HCT116 (cell line): Measurements from ENCODE around the gene ELAVL2. TPM values are rescaled to one million over a fixed set of nuclear protein-coding genes. Genes with fewer than 3 reads are reported as not detected.

Experiments
- ATAC-seq: fragments of 200-7000 bp; cut with Tn5 transposase; 2 replicates; pipeline ENCODE4 v1.9.1; 2020; ENCODE audit warnings: mild to moderate bottlenecking, moderate library complexity
- BruUV-seq: library from RNA; stranded (reverse); fragments of 400-500 nt; replicated peaks from 2 replicates; lab custom pipeline; 2021; lab: Mats Ljungman, UMichigan
- CTCF ChIA-PET: fragments of 300-600 bp; sonication (Branson Sonifier 250); formaldehyde crosslinking; loops from one replicate; lab custom pipeline; 2021; ENCODE audit warnings: antibody characterized with exemption; lab: Charles Lee
- POLR2A ChIA-PET: fragments of 300-600, 350-600 bp; sonication (Branson Sonifier 250); formaldehyde crosslinking; loops from one replicate; lab custom pipeline; 2021; ENCODE audit warnings: antibody characterized with exemption; lab: Charles Lee
- RAD21 ChIA-PET, 2 experiments: fragments of 300-600 bp; sonication (Branson Sonifier 250); formaldehyde crosslinking; loops; one replicate each; lab custom pipeline; 2023; ENCODE audit warnings: low total read pairs in 2 of 2; ENCODE audit not compliant: uncharacterized antibody in 2 of 2, unreplicated experiment in 2 of 2, low non-redundant PET in 1 of 2; lab: Charles Lee
- DNase-seq: peaks from one replicate; pipeline ENCODE4 v3.0.0-alpha.2; 2010; ENCODE audit warnings: low read depth, low spot score
- H2AFZ ChIP-seq: fragments of 200-600 bp; shearing (Covaris generic), sonication (generic); 2 replicates; pipeline ENCODE4 v1.6.1; 2017; ENCODE audit warnings: low read depth, mixed run types, mixed read lengths, antibody characterized with exemption, low read length; ENCODE audit not compliant: poor library complexity, severe bottlenecking
- H3K27ac ChIP-seq: 2 replicates; pipeline ENCODE4 v1.5.1; 2012; ENCODE audit warnings: low read depth, low read length
- H3K27me3 ChIP-seq: fragments of 200-600 bp; sonication (generic); 2 replicates; pipeline ENCODE4 v1.6.1; 2016; ENCODE audit warnings: mixed run types, low read length, mixed read lengths; ENCODE audit not compliant: insufficient read depth
- H3K36me3 ChIP-seq, 2 experiments: fragments of 200-500 bp in 1 of 2; fragments of 200-600 bp in 1 of 2; sonication (Bioruptor generic) in 1 of 2; sonication (generic) in 1 of 2; 2 replicates each; pipeline versions ENCODE4 v1.5.1 to v1.6.1; 2014 to 2016; ENCODE audit warnings: low read length in 2 of 2, inconsistent platforms in 1 of 2, mixed read lengths in 1 of 2, mixed run types in 1 of 2; ENCODE audit not compliant: insufficient read depth in 2 of 2, control insufficient read depth in 1 of 2
- H3K4me1 ChIP-seq, 2 experiments: fragments of 200-600 bp in 1 of 2; sonication (generic) in 1 of 2; 2 replicates each; pipeline versions ENCODE4 v1.5.1 to v1.6.1; 2012 to 2017; ENCODE audit warnings: low read length in 2 of 2, inconsistent platforms in 1 of 2, mild to moderate bottlenecking in 1 of 2, mixed read lengths in 1 of 2, mixed run types in 1 of 2, moderate library complexity in 1 of 2; ENCODE audit not compliant: insufficient read depth in 2 of 2, control insufficient read depth in 1 of 2
- H3K4me2 ChIP-seq: fragments of 200-600 bp; sonication (generic); 2 replicates; pipeline ENCODE4 v1.6.1; 2017; ENCODE audit warnings: mixed run types, low read length, mixed read lengths
- H3K4me3 ChIP-seq, 2 experiments: fragments of 200-600 bp in 1 of 2; sonication (generic) in 1 of 2; replicated peaks in 1 of 2; 2 replicates each; pipeline ENCODE4 v1.5.1; 2011 to 2016; ENCODE audit warnings: low read length in 2 of 2, control low read depth in 1 of 2, low read depth in 1 of 2, mild to moderate bottlenecking in 1 of 2, mixed read lengths in 1 of 2, mixed run types in 1 of 2
- H3K79me2 ChIP-seq: fragments of 200-600 bp; sonication (generic); 2 replicates; pipeline ENCODE4 v1.6.1; 2017; ENCODE audit warnings: mild to moderate bottlenecking, mixed run types, low read length, moderate library complexity, mixed read lengths; ENCODE audit not compliant: insufficient read depth
- H3K9ac ChIP-seq: fragments of 200-600 bp; sonication (generic); 2 replicates; pipeline ENCODE4 v1.6.1; 2016; ENCODE audit warnings: low read length, mixed read lengths
- H3K9me2 ChIP-seq: fragments of 200-600 bp; sonication (generic), shearing (Covaris generic); 2 replicates; pipeline ENCODE4 v1.6.1; 2017; ENCODE audit warnings: mixed run types, mild to moderate bottlenecking, moderate library complexity; ENCODE audit not compliant: insufficient read depth
- H3K9me3 ChIP-seq, 2 experiments: fragments of 200-500 bp in 1 of 2; fragments of 200-600 bp in 1 of 2; sonication (Bioruptor generic) in 1 of 2; sonication (generic) in 1 of 2; 2 replicates each; pipeline ENCODE4 v1.6.1; 2014 to 2017; ENCODE audit warnings: low read length in 2 of 2, mixed read lengths in 2 of 2, inconsistent platforms in 1 of 2, low read depth in 1 of 2, mild to moderate bottlenecking in 1 of 2, mixed run types in 1 of 2, moderate library complexity in 1 of 2; ENCODE audit not compliant: control insufficient read depth in 1 of 2, insufficient read depth in 1 of 2
- H4K20me1 ChIP-seq: fragments of 200-600 bp; sonication (generic), shearing (Covaris generic); 2 replicates; pipeline ENCODE4 v1.6.1; 2017; ENCODE audit warnings: mixed run types, mild to moderate bottlenecking, moderate library complexity; ENCODE audit not compliant: insufficient read depth
- CBX3 ChIP-seq: IDR thresholded peaks from 2 replicates; pipeline ENCODE4 v1.6.1; 2012; ENCODE audit warnings: low read depth
- EGR1 ChIP-seq: IDR thresholded peaks from 2 replicates; pipeline ENCODE4 v1.6.1; 2012; ENCODE audit warnings: low read depth
- EZH2 ChIP-seq: fragments of 200-600 bp; sonication (generic); IDR thresholded peaks from 2 replicates; pipeline ENCODE4 v1.6.1; 2017; ENCODE audit warnings: antibody characterized with exemption, mixed run types
- SIN3A ChIP-seq: IDR thresholded peaks from 2 replicates; pipeline ENCODE4 v1.6.1; 2012; ENCODE audit warnings: low read depth
- ZFX ChIP-seq: fragments of 450-650 bp; IDR thresholded peaks from 2 replicates; pipeline ENCODE4 v1.6.1; 2017
- ZNF274 ChIP-seq: fragments of 200-500 bp; sonication (Bioruptor generic); IDR thresholded peaks from 2 replicates; pipeline ENCODE4 v1.6.1; 2014; ENCODE audit warnings: mild to moderate bottlenecking, low read depth, low read length, inconsistent platforms
- intact Hi-C: fragments of 100-400 bp; cut with micrococcal nuclease; formaldehyde crosslinking; loops from 2 replicates; pipeline ENCODE4 v1.10.0; 2022
- total RNA-seq: library from RNA; stranded (reverse); gene quantifications from one replicate; pipeline ENCODE4 v1.2.1, GENCODE V29; 2021; ENCODE audit not compliant: unreplicated experiment

The ELAVL2 gene
- total RNA-seq, 1 experiment from 2014 or later = not detected

DNA sequence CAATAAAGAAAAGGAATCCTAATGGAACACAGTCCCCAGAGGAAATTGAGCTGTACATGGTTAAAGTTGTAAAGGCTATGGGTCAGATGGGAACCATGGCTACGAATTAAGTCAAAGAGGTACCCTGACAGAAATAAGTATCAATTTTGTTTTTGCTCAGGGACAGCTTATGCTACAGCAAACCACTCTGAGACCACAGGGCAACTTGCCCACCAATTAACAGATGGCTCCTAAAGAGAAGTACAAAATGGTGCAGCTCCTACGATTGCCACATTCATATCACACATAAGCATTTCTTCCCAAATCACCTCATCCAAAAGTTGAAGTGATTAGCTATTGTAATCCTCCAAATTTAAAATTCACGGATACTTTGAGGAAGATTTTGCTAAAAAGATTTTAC is 83.0 kb downstream of the ELAVL2 start:
- Histone ChIP-seq H3K9me2 (no peaks in the 10 kb centered on the region), H2AFZ (no peak overlapping the region), H3K4me1 (no peaks in the 10 kb centered on the region), H3K27ac (no peak overlapping the region), H3K79me2 (no peaks in the 10 kb centered on the region), H3K9ac (no peak overlapping the region), H3K36me3 (no peaks in the 10 kb centered on the region), H3K4me3 (no peak overlapping the region), H3K4me2 (no peak overlapping the region), H3K27me3 (no peaks in the 10 kb centered on the region), H4K20me1 (no peaks in the 10 kb centered on the region), H3K9me3 (peaks cover 0 to 33% of the 10 kb centered on the region in 2 experiments; a peak in 3 of 4 replicates)
- no TSS peak for BruUV-seq
- RAD21 ChIA-PET = no interaction called here
- ATAC-seq (no peak), DNase-seq (no peak)
- POLR2A ChIA-PET = no interaction called here
- intact Hi-C loops = no loop called here
- TF ChIP-seq SIN3A = no peak
- no peak for TF ChIP-seq EGR1
- no peak for TF ChIP-seq CBX3
- CTCF ChIA-PET = no interaction called here

DNA sequence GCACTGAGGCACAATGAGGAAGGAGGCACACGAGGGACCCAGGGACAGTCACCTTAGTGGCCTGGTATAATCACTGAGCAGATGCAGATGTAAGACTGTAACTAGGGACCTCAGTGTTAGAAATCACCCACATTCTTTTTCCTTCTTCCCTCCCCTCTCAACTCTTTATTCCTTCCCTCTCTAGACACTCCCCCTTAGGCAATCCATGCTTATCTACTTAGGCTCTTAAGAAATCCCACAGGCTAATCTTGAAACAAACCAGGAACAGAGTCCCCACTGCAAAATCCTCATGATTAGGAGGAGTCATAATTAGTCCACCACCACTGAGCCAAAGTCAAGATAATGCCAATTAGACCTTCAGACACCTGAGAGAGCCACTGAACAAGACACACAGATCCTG is 84.7 kb downstream of the ELAVL2 start:
- RAD21 ChIA-PET = no interaction called here
- Histone ChIP-seq H3K79me2 (no peaks in the 10 kb centered on the region), H3K9me2 (no peaks in the 10 kb centered on the region)

More for the DNA sequence above, 84.7 kb downstream of the ELAVL2 start:
- ChIA-PET POLR2A (no interaction called here), CTCF (no interaction called here)
- Histone ChIP-seq H3K36me3 (no peaks in the 10 kb centered on the region), H4K20me1 (no peaks in the 10 kb centered on the region), H3K4me2 (no peak overlapping the region), H2AFZ (no peak overlapping the region), H3K27me3 (no peaks in the 10 kb centered on the region), H3K27ac (no peak overlapping the region), H3K9ac (no peak overlapping the region), H3K9me3 (peaks cover 0 to 34% of the 10 kb centered on the region in 2 experiments; a peak in 3 of 4 replicates), H3K4me1 (no peaks in the 10 kb centered on the region), H3K4me3 (no peak overlapping the region)
- no TSS peak for BruUV-seq
- no peak for DNase-seq
- ATAC-seq = no peak
- intact Hi-C loops = no loop called here
- TF ChIP-seq ZNF274 (no peak), ZFX (no peak), EZH2 (no peak), CBX3 (no peak), EGR1 (no peak)
